Measurements from ENCODE around the gene STXBP6. TPM values are rescaled to one million over a fixed set of nuclear protein-coding genes. Genes with fewer than 3 reads are reported as not detected.

Gene STXBP6
- total RNA-seq, 4 donors from 2014 or later: 10.7 to 62.8 (median 55.9) TPM

- no peak for DNase-seq
Measured at GRCh38 chr14:25080682-25081081, 30.7 kb upstream of the STXBP6 start.

GRCh38 chr14:25079311-25079710 is 29.4 kb upstream of the STXBP6 start:
- no peaks in the 10 kb centered on the region for H3K27me3 ChIP-seq
- no peaks in the 10 kb centered on the region for H3K9me3 ChIP-seq
- no peaks in the 10 kb centered on the region for H3K4me1 ChIP-seq
- no peak for DNase-seq
- H3K4me3 ChIP-seq: no peak overlapping the region
- H3K27ac ChIP-seq: no peak overlapping the region
- no peaks in the 10 kb centered on the region for H3K36me3 ChIP-seq
- TF ChIP-seq POLR2A (IDR thresholded peaks at IDR 0.05): no peak
- TF ChIP-seq CTCF (IDR thresholded peaks at IDR 0.05): no peak

More at GRCh38 chr14:25080682-25081081, 30.7 kb upstream of the STXBP6 start:
- Histone ChIP-seq H3K36me3 (no peaks in the 10 kb centered on the region), H3K4me1 (no peaks in the 10 kb centered on the region), H3K27me3 (no peaks in the 10 kb centered on the region), H3K4me3 (no peak overlapping the region), H3K9me3 (no peaks in the 10 kb centered on the region), H3K27ac (no peak overlapping the region)
- TF ChIP-seq CTCF (IDR thresholded peaks at IDR 0.05) (no peak), POLR2A (IDR thresholded peaks at IDR 0.05) (no peak)

- TF ChIP-seq CTCF (IDR thresholded peaks at IDR 0.05): no peak
- TF ChIP-seq POLR2A (IDR thresholded peaks at IDR 0.05): no peak
- Histone ChIP-seq H3K36me3 (no peaks in the 10 kb centered on the region), H3K9me3 (no peaks in the 10 kb centered on the region), H3K4me3 (no peak overlapping the region), H3K27me3 (no peaks in the 10 kb centered on the region), H3K4me1 (no peaks in the 10 kb centered on the region), H3K27ac (no peak overlapping the region)
- DNase-seq: no peak
Measured at GRCh38 chr14:25074099-25074685, 24.2 kb upstream of the STXBP6 start.

- TF ChIP-seq CTCF (IDR thresholded peaks at IDR 0.05) (no peak), POLR2A (IDR thresholded peaks at IDR 0.05) (no peak)
- no peaks in the 10 kb centered on the region for H3K36me3 ChIP-seq
- no peak for DNase-seq
- no peak overlapping the region for H3K4me3 ChIP-seq
- H3K9me3 ChIP-seq: no peaks in the 10 kb centered on the region
- H3K4me1 ChIP-seq: no peaks in the 10 kb centered on the region
- no peaks in the 10 kb centered on the region for H3K27me3 ChIP-seq
- no peak overlapping the region for H3K27ac ChIP-seq
Measured at GRCh38 chr14:25069879-25070278, 19.9 kb upstream of the STXBP6 start.

GRCh38 chr14:25067600-25067999 is 17.7 kb upstream of the STXBP6 start:
- DNase-seq: no peak
- TF ChIP-seq CTCF (IDR thresholded peaks at IDR 0.05) (no peak), POLR2A (IDR thresholded peaks at IDR 0.05) (no peak)
- Histone ChIP-seq H3K4me3 (no peak overlapping the region), H3K27ac (no peak overlapping the region), H3K36me3 (no peaks in the 10 kb centered on the region), H3K9me3 (no peaks in the 10 kb centered on the region), H3K27me3 (no peaks in the 10 kb centered on the region), H3K4me1 (no peaks in the 10 kb centered on the region)

GRCh38 chr14:25062022-25062321 is 12.0 kb upstream of the STXBP6 start:
- no peaks in the 10 kb centered on the region for H3K9me3 ChIP-seq
- H3K4me1 ChIP-seq: no peaks in the 10 kb centered on the region
- no peaks in the 10 kb centered on the region for H3K27me3 ChIP-seq
- no peaks in the 10 kb centered on the region for H3K36me3 ChIP-seq
- H3K4me3 ChIP-seq: no peak overlapping the region
- DNase-seq: no peak
- no peak overlapping the region for H3K27ac ChIP-seq
- no peak for TF ChIP-seq POLR2A (IDR thresholded peaks at IDR 0.05)
- TF ChIP-seq CTCF (IDR thresholded peaks at IDR 0.05): no peak
